Measurements from ENCODE around the gene MEIS1. TPM values are rescaled to one million over a fixed set of nuclear protein-coding genes. Genes with fewer than 3 reads are reported as not detected.

MEIS1 gene
- total and polyA plus RNA-seq, 2 of the 8 experiments (the other 6 are each of a cell fraction or from before 2014, with no cell fraction given) = 0.17 to 1.2 TPM

DNA sequence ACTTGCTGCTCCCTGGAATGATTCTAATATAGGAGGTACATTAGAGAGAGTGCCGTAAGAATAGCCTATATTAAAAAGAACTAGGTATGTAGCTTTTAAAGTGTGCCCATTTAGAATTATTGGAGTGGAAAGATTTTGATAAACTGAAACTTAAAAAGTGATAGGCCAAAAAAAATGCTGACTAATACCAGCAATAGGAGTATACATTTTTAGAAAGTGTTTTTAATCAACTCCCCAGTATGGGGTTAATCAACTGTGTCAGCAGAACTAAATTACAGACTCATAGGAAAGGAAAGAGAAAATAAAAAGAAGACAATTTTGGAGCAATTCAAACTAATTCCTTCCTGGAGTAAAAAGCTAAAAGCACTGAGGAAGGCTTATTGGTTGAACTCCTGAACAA, 13.3 kb upstream of the MEIS1 start:
- no peak for DNase-seq (ENCODE audit: low read depth in 1 of 2, low spot score in 2 of 2)
- no peak overlapping the region for H3K4me3 ChIP-seq (ENCODE audit: extremely low read depth in 1 of 4, insufficient read depth in 2 of 4, low read depth in 3 of 4, low read length in 4 of 4)
- H2BK15ac ChIP-seq (ENCODE audit: low read length) = no peak overlapping the region
- no peak overlapping the region for H3K18ac ChIP-seq (ENCODE audit: extremely low read depth, low read length)
- H3K14ac ChIP-seq (ENCODE audit: insufficient read length) = no peak overlapping the region
- no peak overlapping the region for H3K4me2 ChIP-seq (ENCODE audit: insufficient read depth in 1 of 2, low read depth in 2 of 2, low read length in 2 of 2)
- no peaks in the 10 kb centered on the region for H3K79me2 ChIP-seq (ENCODE audit: control insufficient read depth in 1 of 2, insufficient read depth in 2 of 2, low read length in 2 of 2)
- H2AK5ac ChIP-seq (ENCODE audit: low read depth, low read length) = no peak overlapping the region
- no peak for FAIRE-seq
- H3K4me1 ChIP-seq (replicated peaks in 1 of 4; ENCODE audit: control insufficient read depth in 3 of 4, insufficient read depth in 4 of 4, low read length in 3 of 4) = peaks cover 5 to 13% (median 8%) of the 10 kb centered on the region in 4 experiments
- no peaks in the 10 kb centered on the region for H3K9me3 ChIP-seq (ENCODE audit: insufficient read depth in 2 of 2, low read depth in 1 of 2, low read length in 1 of 2)
- WGBS, 2 experiments (ENCODE audit: extremely low coverage in 1 of 2, insufficient coverage in 1 of 2, insufficient read length in 1 of 2, insufficient replicate concordance in 2 of 2, low coverage in 1 of 2, low lambda C conversion rate in 2 of 2, missing lambda C conversion rate in 1 of 2) = 88% methylated on average over 1 of the region's 1 CpG; no CpG with 5 or more reads in 1 of the 2 experiments
- no peak overlapping the region for H3K23ac ChIP-seq (ENCODE audit: insufficient read length)
- H3K36me3 ChIP-seq (ENCODE audit: control insufficient read depth in 2 of 4, insufficient read depth in 4 of 4, low read length in 3 of 4) = no peaks in the 10 kb centered on the region
- H2BK12ac ChIP-seq (ENCODE audit: low read depth, low read length) = no peak overlapping the region
- no peak overlapping the region for H3K56ac ChIP-seq (replicated peaks; ENCODE audit: insufficient read length, low read depth, low read length)
- H4K20me1 ChIP-seq (replicated peaks in 1 of 2; ENCODE audit: control insufficient read depth in 1 of 2, insufficient read depth in 2 of 2, low read length in 2 of 2) = no peaks in the 10 kb centered on the region
- H4K5ac ChIP-seq (ENCODE audit: insufficient read length, low read depth, low read length) = no peak overlapping the region
- ChIA-PET POLR2A (ENCODE audit: partially characterized antibody) (interaction anchor here (1.3 kb wide), 1 partner anchor 11 kb away, joined by 3 read pairs; no protein-coding TSS in a partner anchor), CTCF (ENCODE audit: partially characterized antibody) (no interaction called here)
- H4K91ac ChIP-seq (replicated peaks; ENCODE audit: insufficient read length, low read length) = no peak overlapping the region
- no peak overlapping the region for H2AFZ ChIP-seq (ENCODE audit: low read length)
- peaks cover 13 to 25% (median 25%) of the 10 kb centered on the region in 4 experiments for H3K27me3 ChIP-seq (replicated peaks in 1 of 4; ENCODE audit: control insufficient read depth in 3 of 4, extremely low read depth in 1 of 4, insufficient read depth in 3 of 4, low read length in 3 of 4)
- no peaks in the 10 kb centered on the region for H3K79me1 ChIP-seq (ENCODE audit: low read depth, low read length)
- H3K23me2 ChIP-seq (ENCODE audit: low read depth, low read length) = peaks cover 16% of the 10 kb centered on the region
- H3K4ac ChIP-seq (replicated peaks; ENCODE audit: insufficient read length, low read depth, low read length) = no peak overlapping the region
- H2BK20ac ChIP-seq (ENCODE audit: low read length) = no peak overlapping the region
- H4K8ac ChIP-seq (ENCODE audit: extremely low read depth, insufficient read depth, low read length) = no peak overlapping the region
- no peak overlapping the region for H3K9ac ChIP-seq (replicated peaks in 1 of 4; ENCODE audit: extremely low read depth in 1 of 4, low read depth in 3 of 4, low read length in 3 of 4)
- H2BK120ac ChIP-seq (replicated peaks; ENCODE audit: low read depth, low read length) = no peak overlapping the region
- no peak overlapping the region for H3K27ac ChIP-seq (ENCODE audit: low read depth, low read length)
- no peak overlapping the region for H2BK5ac ChIP-seq (ENCODE audit: low read depth, low read length)
- TF ChIP-seq RXRA (IDR thresholded peaks at IDR 0.05; ENCODE audit: insufficient read depth, low read depth, low read length) (no peak), CREB1 (IDR thresholded peaks at IDR 0.05) (no peak), BACH1 (IDR thresholded peaks at IDR 0.05; ENCODE audit: low read length) (no peak), CHD2 (IDR thresholded peaks at IDR 0.05; ENCODE audit: low read length) (no peak), POLR2A (IDR thresholded peaks at IDR 0.05; ENCODE audit: control extremely low read depth in 1 of 2, low read depth in 2 of 2, low read length in 2 of 2) (no peak), SRF (IDR thresholded peaks at IDR 0.05; ENCODE audit: low read depth, low read length) (no peak), CEBPB (IDR thresholded peaks at IDR 0.05; ENCODE audit: low read depth, low read length) (no peak), SIN3A (conservative IDR thresholded peaks at IDR 0.05 in 1 of 2, IDR thresholded peaks at IDR 0.05 in 1 of 2; ENCODE audit: low read depth in 1 of 2, low read length in 2 of 2) (no peak), BCL11A (IDR thresholded peaks at IDR 0.05; ENCODE audit: low read depth in 2 of 2, low read length in 2 of 2) (no peak), HDAC6 (IDR thresholded peaks at IDR 0.05; ENCODE audit: low read depth, low read length) (no peak), PHF8 (conservative IDR thresholded peaks at IDR 0.05; ENCODE audit: low read depth, low read length) (no peak), TCF12 (IDR thresholded peaks at IDR 0.05; ENCODE audit: low read depth, low read length) (no peak), RNF2 (IDR thresholded peaks at IDR 0.05; ENCODE audit: borderline replicate concordance, low read depth, low read length, missing control alignments, poor library complexity, severe bottlenecking) (no peak)
- TF ChIP-seq, protein P1, sequence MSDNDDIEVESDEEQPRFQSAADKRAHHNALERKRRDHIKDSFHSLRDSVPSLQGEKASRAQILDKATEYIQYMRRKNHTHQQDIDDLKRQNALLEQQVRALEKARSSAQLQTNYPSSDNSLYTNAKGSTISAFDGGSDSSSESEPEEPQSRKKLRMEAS (IDR thresholded peaks at IDR 0.05) = no peak

Measured in H1 (cell line).